Stimulated activated naive CD8-positive, alpha-beta T cell treated with anti-CD3 and anti-CD28 coated beads, Interleukin-15, Interleukin-2, amounts not matched to agents 100 ng/mL and 50 ng/mL, for 24 hours (primary cell): Measurements from ENCODE around the gene UPK2.
"Not testable (repeated sequence)": the region's sequence is repeated elsewhere in the genome, so short reads cannot be mapped to it uniquely, and the experiment has no call there.

ENCODE experiments used
- H3K27ac Mint-ChIP-seq: one replicate; pipeline ENCODE4 v1.8.0; 2021; ENCODE audit warnings: mild to moderate bottlenecking, mixed read lengths
- H3K27me3 Mint-ChIP-seq: one replicate; pipeline ENCODE4 v1.8.0; 2021; ENCODE audit warnings: mixed read lengths
- H3K36me3 Mint-ChIP-seq: one replicate; pipeline ENCODE4 v1.8.0; 2021; ENCODE audit warnings: low read depth, mixed read lengths
- H3K4me1 Mint-ChIP-seq: one replicate; pipeline ENCODE4 v1.8.0; 2021; ENCODE audit warnings: low read depth, mixed read lengths
- H3K4me3 Mint-ChIP-seq: one replicate; pipeline ENCODE4 v1.8.0; 2021; ENCODE audit warnings: mild to moderate bottlenecking, mixed read lengths
- H3K9me3 Mint-ChIP-seq: one replicate; pipeline ENCODE4 v1.8.0; 2021; ENCODE audit warnings: mixed read lengths

UPK2 gene

DNA sequence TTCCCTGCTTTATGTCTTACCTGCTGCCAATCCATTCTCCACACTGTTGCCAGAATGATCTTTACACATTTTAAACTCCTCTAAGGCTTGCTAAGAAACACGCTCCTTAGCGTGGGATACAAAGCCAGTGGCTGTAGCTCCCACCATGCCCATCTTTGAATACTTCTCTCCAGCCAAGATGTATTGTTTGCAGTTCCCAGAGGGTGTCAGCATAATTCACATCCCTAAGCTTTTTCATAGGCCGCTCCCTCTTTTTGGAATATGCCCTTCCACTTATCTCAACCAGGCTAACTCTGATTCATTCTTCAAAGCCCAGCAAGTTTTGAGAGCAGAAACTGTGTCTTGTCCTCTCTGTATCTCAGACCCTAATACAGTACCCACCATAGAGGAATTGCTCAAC lies 8.1 kb upstream of the UPK2 start:
- H3K4me1 Mint-ChIP-seq, result peaks cover 4% of the 10 kb centered on the region
- H3K4me3 Mint-ChIP-seq, result no peak overlapping the region
- no peaks in the 10 kb centered on the region for H3K36me3 Mint-ChIP-seq
- no peaks in the 10 kb centered on the region for H3K27me3 Mint-ChIP-seq
- H3K9me3 Mint-ChIP-seq, result no peaks in the 10 kb centered on the region
- no peak overlapping the region for H3K27ac Mint-ChIP-seq

DNA sequence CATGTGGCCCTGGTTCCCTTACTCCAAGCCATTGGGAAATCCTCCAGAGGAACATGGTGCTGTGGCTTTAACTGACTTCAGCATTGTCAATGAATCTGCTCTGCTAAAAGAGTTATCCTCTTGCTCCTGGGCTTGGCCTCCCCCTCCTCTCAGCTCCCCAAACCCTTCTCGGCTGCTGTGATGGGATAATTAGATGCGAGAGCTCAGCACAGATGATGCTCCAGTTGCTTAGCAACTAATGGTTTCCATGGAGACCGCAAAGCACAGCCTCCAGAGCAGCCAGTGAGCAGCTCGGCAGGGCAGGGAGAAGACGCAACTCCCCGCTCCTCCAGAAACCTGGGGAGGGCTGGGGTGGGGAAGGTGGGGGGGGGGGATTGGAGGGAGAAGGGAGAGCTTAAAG lies 2.8 kb upstream of the UPK2 start:
- H3K27ac Mint-ChIP-seq, result no peak overlapping the region
- no peaks in the 10 kb centered on the region for H3K9me3 Mint-ChIP-seq
- no peaks in the 10 kb centered on the region for H3K4me1 Mint-ChIP-seq
- H3K36me3 Mint-ChIP-seq, result no peaks in the 10 kb centered on the region
- H3K27me3 Mint-ChIP-seq, result no peaks in the 10 kb centered on the region
- no peak overlapping the region for H3K4me3 Mint-ChIP-seq

DNA sequence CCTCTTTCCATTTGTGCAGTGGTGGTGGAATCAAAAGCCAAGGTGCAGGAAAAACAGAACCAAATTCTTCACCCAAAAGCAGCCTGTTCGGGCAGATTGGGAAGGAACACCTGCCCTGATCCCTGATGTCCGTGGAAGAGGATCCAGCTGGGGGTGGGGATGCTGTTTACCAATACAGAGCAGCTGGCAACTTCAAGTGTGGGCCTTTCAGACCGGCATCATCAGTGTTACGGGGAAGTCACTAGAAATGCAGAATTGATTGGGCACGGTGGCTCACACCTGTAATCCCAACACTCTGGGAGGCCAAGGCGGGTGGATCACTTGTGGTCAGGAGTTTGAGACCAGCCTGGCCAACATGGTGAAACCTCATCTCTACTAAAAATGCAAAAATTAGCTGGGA lies 2.1 kb upstream of the UPK2 start:
- H3K9me3 Mint-ChIP-seq, H3K27ac Mint-ChIP-seq, H3K36me3 Mint-ChIP-seq, H3K27me3 Mint-ChIP-seq, H3K4me1 Mint-ChIP-seq, H3K4me3 Mint-ChIP-seq: not testable (repeated sequence)

DNA sequence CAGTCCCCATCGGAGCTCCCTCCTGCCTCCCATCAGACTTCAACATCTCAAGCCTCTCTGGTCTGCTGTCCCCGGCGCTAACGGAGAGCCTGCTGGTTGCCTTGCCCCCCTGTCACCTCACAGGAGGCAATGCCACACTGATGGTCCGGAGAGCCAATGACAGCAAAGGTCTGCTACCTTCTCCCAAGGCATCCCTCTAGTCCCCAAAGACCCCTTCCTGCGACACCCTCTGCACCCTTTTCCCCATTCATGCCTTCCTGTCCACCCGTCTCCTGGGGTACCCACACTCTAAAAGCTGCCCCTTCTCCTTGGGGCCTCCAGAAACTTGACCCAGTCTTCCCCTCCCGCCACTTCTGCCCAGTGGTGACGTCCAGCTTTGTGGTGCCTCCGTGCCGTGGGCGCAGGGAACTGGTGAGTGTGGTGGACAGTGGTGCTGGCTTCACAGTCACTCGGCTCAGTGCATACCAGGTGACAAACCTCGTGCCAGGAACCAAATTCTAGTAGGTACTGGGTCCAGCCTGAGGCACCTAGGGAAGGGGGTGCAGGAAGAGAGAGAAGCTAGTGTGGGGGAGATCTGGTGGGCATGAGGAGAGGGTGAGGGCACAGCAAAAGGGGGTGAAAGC lies 860 bp downstream of the UPK2 start:
- H3K4me3 Mint-ChIP-seq, result no peak overlapping the region
- no peak overlapping the region for H3K27ac Mint-ChIP-seq
- H3K27me3 Mint-ChIP-seq, result no peaks in the 10 kb centered on the region
- H3K4me1 Mint-ChIP-seq, result no peaks in the 10 kb centered on the region
- no peaks in the 10 kb centered on the region for H3K9me3 Mint-ChIP-seq
- no peaks in the 10 kb centered on the region for H3K36me3 Mint-ChIP-seq

DNA sequence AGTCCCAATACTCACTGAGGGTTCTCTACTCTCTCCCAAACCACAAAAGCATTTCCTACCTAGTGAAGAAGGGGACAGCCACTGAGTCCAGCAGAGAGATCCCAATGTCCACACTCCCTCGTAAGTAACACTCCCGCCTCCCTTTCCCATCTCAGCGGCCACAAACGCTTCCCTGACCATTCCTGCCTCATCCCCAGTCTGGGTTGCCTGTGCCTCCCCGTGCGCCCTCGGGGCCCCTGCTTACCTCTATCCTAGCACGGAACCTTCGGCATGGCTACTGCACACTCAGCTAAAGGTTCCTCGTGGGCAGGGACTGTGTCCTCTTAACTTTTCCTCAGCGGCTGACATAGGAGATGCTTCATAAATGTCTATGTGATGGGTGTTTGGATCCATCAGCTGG lies 1.5 kb downstream of the UPK2 start:
- no peaks in the 10 kb centered on the region for H3K9me3 Mint-ChIP-seq
- no peaks in the 10 kb centered on the region for H3K27me3 Mint-ChIP-seq
- H3K27ac Mint-ChIP-seq, result no peak overlapping the region

DNA sequence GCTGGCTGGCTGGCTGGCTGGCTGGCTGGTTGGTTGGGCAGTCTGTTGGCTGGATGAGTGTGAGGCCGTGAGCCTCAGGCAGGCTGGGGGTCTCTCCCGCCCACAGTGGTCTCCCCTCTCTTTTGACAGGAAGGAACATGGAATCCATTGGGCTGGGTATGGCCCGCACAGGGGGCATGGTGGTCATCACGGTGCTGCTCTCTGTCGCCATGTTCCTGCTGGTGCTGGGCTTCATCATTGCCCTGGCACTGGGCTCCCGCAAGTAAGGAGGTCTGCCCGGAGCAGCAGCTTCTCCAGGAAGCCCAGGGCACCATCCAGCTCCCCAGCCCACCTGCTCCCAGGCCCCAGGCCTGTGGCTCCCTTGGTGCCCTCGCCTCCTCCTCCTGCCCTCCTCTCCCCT lies 1.9 kb downstream of the UPK2 start:
- no peaks in the 10 kb centered on the region for H3K27me3 Mint-ChIP-seq
- H3K4me1 Mint-ChIP-seq, result no peaks in the 10 kb centered on the region
- no peaks in the 10 kb centered on the region for H3K36me3 Mint-ChIP-seq
- no peak overlapping the region for H3K4me3 Mint-ChIP-seq
- H3K27ac Mint-ChIP-seq, result no peak overlapping the region
- H3K9me3 Mint-ChIP-seq, result no peaks in the 10 kb centered on the region

More for the DNA sequence above, 1.5 kb downstream of the UPK2 start:
- H3K36me3 Mint-ChIP-seq, result no peaks in the 10 kb centered on the region
- H3K4me1 Mint-ChIP-seq, result no peaks in the 10 kb centered on the region
- no peak overlapping the region for H3K4me3 Mint-ChIP-seq

DNA sequence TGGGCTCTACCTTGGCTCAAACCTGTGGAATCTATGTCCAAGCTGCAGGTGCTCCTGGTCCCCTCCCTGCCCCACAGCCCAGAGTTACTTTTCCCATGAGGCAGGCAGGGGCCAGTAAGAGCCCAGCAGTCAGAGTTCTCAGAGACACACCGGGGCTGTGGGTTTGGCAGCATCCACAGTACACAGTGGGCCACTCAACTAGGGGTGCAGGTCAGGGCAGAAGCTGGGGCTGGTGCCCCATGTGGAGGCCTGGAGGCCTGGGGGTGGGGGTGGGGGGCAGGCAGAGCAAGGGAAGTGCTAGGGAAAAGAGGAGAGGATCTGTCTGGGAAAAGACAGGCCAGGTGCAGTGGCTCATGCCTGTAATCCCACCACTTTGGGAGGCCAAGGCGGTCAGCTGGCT lies 2.5 kb downstream of the UPK2 start:
- Mint-ChIP-seq H3K27ac (no peak overlapping the region), H3K4me1 (no peaks in the 10 kb centered on the region), H3K36me3 (no peaks in the 10 kb centered on the region), H3K27me3 (no peaks in the 10 kb centered on the region), H3K9me3 (no peaks in the 10 kb centered on the region), H3K4me3 (no peak overlapping the region)

DNA sequence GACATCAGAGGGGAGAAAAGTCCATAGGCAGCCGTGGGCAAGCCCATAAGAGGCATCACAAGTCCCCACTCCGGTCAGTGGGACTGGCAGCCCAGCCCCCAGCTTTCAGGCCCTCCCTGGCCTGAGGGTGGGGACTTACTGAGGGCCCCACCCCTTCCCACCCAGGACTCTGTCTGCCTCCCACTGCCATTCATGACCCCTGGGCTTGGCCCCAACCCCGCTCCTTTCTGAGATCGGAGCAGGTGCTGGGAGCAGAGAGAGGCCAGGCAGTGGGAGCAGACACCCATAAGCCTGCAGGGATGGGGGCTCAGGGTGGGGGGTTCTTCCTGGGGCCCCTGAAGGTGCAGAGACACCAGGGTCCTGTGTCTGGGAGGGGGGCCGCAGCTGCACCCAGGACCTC lies 5.1 kb downstream of the UPK2 start:
- no peaks in the 10 kb centered on the region for H3K4me1 Mint-ChIP-seq
- no peaks in the 10 kb centered on the region for H3K27me3 Mint-ChIP-seq
- no peak overlapping the region for H3K4me3 Mint-ChIP-seq
- H3K9me3 Mint-ChIP-seq, result no peaks in the 10 kb centered on the region
- H3K27ac Mint-ChIP-seq, result no peak overlapping the region
- H3K36me3 Mint-ChIP-seq, result no peaks in the 10 kb centered on the region

DNA sequence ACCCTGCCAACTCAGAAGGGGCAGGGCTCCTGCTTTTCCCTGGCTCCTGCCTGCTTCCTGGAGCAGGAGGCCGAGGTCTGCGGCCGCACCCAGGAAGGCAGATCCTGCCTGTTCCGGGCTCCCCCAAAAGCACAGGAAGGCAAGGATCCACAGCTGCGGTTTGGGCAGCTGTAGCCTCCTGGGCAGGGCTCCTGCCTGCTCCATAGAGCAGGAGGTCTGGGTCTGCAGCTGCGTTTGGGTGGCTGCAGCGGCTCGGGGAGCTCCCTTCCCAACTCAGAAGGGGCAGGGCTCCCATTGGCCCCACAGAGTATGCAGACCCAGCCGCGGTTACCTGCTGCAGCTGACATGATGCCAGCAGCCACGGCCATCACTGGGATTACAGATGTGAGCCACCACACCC lies 5.5 kb downstream of the UPK2 start:
- Mint-ChIP-seq H3K27ac (no peak overlapping the region), H3K36me3 (no peaks in the 10 kb centered on the region), H3K9me3 (no peaks in the 10 kb centered on the region), H3K27me3 (no peaks in the 10 kb centered on the region), H3K4me1 (no peaks in the 10 kb centered on the region), H3K4me3 (no peak overlapping the region)

DNA sequence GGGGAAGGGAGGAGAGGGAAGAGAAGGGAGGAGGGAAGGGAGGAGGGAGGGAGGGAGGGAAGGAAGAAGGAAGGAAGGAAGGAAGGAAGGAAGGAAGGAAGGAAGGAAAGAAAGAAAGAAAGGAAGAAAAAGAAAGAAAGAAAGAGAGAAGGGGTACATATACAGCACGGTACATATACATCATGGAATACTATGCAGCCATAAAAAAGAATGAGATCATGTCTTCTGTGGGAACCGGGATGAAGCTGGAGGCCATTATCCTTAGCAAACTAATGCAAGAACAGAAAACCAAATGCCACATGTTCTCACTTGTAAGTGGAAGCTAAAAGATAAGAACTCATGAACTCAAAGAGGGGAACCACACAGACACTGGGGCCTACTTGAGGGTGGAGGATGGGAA lies 13.4 kb downstream of the UPK2 start:
- H3K4me3 Mint-ChIP-seq, H3K27ac Mint-ChIP-seq, H3K9me3 Mint-ChIP-seq, H3K36me3 Mint-ChIP-seq, H3K4me1 Mint-ChIP-seq: not testable (repeated sequence)
- peaks cover 19% of the 10 kb centered on the region for H3K27me3 Mint-ChIP-seq

DNA sequence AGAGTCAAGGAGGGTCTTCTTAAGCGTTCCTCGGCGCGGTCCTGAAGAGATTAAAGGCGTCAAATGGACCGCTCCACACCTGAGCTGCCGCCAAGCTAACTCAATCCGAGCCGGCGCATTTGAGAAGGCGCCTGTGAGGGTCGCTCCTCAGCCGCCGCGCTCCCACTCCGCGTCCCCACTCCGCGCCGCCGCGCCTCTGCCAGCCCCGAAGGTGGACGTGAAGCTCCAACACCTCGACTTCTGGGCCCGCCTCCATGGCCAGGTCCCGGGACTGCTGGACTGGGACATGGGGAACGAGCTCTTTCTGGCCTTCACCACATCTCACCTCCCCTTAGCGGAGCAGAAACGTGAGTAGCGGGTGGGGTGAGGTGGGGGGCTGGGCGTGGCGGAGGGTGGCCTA lies 15.5 kb downstream of the UPK2 start, which contains the start of gene FOXR1:
Gene FOXR1 (plus strand): TSS at position 116 of the 400 bp plus-strand sequence. CDS start 171 bp downstream, at position 287.
- Mint-ChIP-seq H3K4me3 (no peak within 1 kb of the TSS), H3K36me3 (no peaks in the 10 kb centered on the region), H3K27me3 (peaks cover 23% of the 10 kb centered on the region), H3K4me1 (no peaks in the 10 kb centered on the region), H3K27ac (no peak within 1 kb of the TSS), H3K9me3 (no peaks in the 10 kb centered on the region)

DNA sequence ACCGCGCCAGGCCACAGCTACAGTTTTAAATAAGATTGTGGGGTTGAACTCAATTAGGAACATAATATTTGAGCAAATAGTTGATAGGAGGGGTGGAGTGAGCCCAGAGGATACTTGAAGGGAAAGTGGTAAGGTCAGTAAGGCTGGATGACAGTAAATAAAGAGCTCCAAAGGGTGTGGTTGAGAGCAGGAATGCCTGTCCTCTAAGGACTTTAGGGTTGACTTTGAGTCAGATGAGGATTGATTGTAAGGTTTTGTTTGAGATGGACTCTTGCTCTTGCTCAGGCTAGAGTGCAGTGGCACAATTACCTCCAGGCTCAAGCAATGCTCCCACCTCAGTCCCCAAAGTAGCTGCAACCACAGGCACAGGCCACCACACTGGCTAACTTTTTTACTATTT lies 17.9 kb downstream of the UPK2 start:
- H3K36me3 Mint-ChIP-seq, result no peaks in the 10 kb centered on the region
- H3K4me1 Mint-ChIP-seq, result no peaks in the 10 kb centered on the region
- no peak overlapping the region for H3K27ac Mint-ChIP-seq
- H3K9me3 Mint-ChIP-seq, result no peaks in the 10 kb centered on the region
- H3K4me3 Mint-ChIP-seq, result no peak overlapping the region
- peaks cover 27% of the 10 kb centered on the region for H3K27me3 Mint-ChIP-seq

DNA sequence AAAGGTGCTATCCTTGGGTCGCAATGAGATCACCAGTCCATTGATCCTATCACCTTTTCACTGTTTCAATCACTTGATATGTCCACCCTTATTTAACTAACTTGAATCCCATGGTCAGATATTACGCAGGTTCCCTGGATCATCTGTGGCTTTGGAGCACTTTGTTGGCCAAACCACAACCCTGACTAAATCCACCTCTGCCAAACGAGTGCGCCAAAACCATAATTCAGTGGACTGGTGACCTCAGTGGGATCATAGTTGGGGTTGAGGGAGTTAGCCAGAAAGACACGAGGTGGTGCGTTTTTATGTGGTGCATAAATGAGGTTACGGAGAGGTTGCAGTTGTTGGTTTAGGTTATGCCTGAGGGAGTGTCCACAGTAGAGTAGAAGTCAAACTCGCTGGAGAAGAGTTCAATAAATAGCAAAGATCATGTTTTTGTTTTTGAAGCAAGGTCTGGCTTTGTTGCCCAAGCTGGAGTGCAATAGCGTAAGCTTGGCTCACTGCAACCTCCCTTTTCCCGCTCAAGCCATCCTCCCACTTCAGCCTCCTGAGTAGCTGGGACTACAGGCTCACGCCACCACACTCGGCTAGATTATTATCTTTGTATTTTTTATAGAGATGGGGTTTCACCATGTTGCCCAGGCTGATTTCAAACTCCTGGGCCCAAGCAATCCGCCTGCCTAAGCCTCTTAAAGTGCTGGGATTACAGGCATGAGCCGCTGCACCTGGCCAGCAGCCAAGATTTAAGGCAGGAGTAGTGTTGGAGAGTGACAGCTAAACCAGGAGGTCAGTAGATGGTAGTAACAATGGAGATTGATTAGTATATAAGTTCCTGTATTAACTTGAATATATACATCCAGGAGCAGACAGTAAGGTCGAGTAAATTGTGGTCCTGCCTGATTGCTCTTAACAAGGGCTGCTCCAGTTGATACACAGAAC lies 19.9 kb downstream of the UPK2 start:
- H3K27me3 Mint-ChIP-seq, result peaks cover 17% of the 10 kb centered on the region
- H3K27ac Mint-ChIP-seq, result no peak overlapping the region
- no peak overlapping the region for H3K4me3 Mint-ChIP-seq
- H3K36me3 Mint-ChIP-seq, result no peaks in the 10 kb centered on the region
- H3K4me1 Mint-ChIP-seq, result no peaks in the 10 kb centered on the region
- H3K9me3 Mint-ChIP-seq, result no peaks in the 10 kb centered on the region

DNA sequence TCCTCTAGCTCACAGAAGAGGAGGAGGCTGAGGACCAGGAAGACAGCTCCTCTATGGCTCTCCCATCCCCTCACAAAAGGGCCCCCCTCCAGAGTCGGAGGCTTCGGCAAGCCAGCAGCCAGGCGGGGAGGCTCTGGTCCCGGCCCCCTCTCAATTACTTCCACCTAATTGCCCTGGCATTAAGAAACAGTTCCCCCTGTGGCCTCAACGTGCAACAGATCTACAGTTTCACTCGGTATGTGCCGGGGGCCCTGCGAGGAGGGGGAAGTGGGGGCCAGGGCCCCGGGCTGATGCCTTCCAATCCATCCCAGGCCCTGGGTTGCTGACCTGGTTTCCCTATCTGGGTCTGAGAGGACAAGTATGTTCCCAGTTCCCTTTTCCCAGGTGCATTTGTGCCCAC lies 23.3 kb downstream of the UPK2 start:
- no peak overlapping the region for H3K4me3 Mint-ChIP-seq
- H3K36me3 Mint-ChIP-seq, result no peaks in the 10 kb centered on the region
- no peak overlapping the region for H3K27ac Mint-ChIP-seq
- H3K9me3 Mint-ChIP-seq, result no peaks in the 10 kb centered on the region
- H3K27me3 Mint-ChIP-seq, result peaks cover 8% of the 10 kb centered on the region
- H3K4me1 Mint-ChIP-seq, result no peaks in the 10 kb centered on the region

DNA sequence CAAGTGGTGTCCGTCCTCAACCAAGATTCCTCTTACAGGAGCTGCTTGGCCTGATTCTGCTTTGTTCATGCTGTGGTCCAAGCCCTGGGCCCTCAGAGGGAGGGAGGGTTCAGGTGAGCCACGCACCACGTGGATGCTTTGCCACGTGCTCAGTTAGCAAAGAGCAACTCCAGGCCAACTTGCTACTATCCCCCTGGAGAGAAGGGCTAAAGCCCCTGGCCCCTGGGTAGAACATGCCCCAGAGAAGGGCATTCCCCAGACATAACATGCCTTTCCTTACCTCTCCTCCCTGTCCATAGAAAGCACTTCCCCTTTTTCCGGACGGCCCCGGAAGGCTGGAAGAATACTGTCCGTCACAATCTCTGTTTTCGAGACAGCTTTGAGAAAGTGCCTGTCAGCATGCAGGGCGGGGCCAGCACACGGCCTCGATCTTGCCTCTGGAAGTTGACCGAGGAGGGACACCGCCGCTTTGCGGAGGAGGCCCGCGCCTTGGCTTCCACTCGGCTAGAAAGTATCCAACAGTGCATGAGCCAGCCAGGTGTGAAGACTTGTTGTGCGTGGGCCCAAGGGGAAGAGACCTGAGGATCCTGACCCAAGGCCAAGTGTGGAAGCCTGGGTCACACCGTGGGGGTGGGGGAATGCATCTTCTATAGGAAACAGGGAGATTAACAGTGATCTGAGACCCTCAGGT lies 24.2 kb downstream of the UPK2 start:
- Mint-ChIP-seq H3K36me3 (no peaks in the 10 kb centered on the region), H3K9me3 (no peaks in the 10 kb centered on the region), H3K27me3 (peaks cover 3% of the 10 kb centered on the region), H3K27ac (no peak overlapping the region), H3K4me3 (no peak overlapping the region), H3K4me1 (no peaks in the 10 kb centered on the region)
